DMS 273 treated with DMSO at 0.1 percent for 48 hours (cell line): Measurements from ENCODE around the gene SIRPB1.
"Not testable (repeated sequence)": the region's sequence is repeated elsewhere in the genome, so short reads cannot be mapped to it uniquely, and the experiment has no call there.

Experiments used
- DNase-seq: peaks from one replicate; lab custom pipeline; 2025; lab: John Stamatoyannopoulos, UW

Gene SIRPB1

GRCh38 chr20:1619861-1620444 lies at the start of gene SIRPB1:
Gene SIRPB1 (minus strand): TSS chr20:1620009. CDS start chr20:1619944, 65 bp downstream.
- DNase-seq, result no peak

GRCh38 chr20:1669304-1669703 lies 49.5 kb upstream of the SIRPB1 start:
- DNase-seq, result no peak

DNA sequence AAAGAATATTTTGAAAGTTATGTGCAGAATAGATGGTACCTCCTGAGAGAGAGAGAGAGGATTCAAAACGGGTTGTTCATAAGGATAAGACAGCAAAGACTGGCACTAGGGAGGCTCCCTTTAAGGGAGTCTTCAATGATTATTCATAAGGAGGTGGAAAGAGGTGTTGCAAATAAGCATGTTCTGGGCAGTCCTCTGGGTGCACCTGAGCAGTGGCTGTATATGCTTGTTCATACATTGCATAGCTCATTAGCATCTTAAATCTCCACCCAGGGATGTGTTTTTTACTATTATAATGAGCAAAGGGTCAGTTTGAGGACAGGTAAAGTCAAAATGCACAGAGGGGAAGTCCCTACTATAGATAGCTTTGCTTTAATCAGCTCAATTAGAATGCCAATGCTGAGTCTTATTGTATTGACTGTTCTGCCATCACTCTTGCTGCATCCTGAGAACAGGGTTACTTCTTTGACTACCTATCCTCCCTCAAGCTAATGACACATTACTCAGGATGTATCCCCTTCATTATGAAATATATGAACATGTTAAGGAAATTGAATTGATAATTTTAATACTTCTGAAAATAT lies 47.8 kb upstream of the SIRPB1 start:
- DNase-seq, result no peak

GRCh38 chr20:1666802-1667201 lies 47.0 kb upstream of the SIRPB1 start:
- DNase-seq, result no peak

DNA sequence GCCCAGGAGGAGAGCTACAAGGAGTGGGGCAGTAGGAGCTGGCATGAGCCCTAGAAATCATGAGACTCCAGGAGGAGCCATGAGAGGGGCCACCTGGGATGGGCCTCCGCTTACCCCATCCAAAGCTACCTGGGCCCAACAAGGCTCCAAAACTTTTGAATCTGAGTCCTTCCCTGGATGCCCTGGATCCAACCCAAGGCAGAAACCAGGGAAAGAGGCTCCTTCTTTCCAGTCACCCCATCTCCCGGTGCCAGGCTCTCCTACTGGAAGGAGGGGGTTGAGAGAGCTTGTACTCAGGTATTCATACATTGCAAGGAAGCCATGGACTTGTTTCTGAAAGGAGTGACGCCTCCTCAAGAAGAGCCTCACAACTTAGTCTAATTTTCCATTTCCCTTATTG lies 45.5 kb upstream of the SIRPB1 start:
- no peak for DNase-seq

DNA sequence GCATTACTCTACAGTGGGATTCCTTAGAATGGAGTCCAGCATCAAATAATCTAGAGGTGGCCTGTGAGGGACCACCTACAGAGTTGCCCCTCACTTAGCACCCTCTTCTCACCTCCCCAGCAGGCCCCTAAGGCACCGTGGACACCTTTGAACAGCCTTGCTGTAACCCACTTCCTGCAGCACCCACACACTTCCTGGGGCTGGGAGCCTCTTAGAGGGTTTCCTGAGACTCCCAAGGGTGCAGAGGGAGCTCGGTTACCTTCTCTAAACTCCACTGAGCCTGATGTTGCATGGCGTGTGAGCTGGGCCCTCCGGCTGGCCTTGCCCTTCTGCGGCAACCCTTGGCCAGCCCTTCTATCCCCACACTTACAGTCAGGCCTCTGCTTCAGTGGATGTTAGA lies 45.1 kb upstream of the SIRPB1 start:
- no peak for DNase-seq

DNA sequence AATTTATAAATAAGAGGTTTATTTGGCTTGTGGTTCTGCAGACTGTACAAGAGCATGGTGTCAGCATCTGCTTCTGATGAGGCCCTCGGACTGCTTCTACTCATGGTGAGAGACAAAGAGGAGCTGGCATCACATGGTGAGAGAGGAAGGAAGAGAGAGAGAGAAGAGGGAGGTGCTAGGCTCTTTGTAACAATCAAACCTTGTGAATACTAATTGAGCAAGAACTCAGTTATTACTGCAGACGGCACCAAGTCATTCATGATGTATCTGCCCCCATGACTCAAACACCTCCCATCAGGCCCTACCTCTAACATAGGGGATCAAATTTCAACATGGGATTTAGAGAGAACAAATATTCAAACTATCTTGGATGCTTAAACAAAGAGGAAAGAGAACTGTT lies 44.1 kb upstream of the SIRPB1 start:
- no peak for DNase-seq

DNA sequence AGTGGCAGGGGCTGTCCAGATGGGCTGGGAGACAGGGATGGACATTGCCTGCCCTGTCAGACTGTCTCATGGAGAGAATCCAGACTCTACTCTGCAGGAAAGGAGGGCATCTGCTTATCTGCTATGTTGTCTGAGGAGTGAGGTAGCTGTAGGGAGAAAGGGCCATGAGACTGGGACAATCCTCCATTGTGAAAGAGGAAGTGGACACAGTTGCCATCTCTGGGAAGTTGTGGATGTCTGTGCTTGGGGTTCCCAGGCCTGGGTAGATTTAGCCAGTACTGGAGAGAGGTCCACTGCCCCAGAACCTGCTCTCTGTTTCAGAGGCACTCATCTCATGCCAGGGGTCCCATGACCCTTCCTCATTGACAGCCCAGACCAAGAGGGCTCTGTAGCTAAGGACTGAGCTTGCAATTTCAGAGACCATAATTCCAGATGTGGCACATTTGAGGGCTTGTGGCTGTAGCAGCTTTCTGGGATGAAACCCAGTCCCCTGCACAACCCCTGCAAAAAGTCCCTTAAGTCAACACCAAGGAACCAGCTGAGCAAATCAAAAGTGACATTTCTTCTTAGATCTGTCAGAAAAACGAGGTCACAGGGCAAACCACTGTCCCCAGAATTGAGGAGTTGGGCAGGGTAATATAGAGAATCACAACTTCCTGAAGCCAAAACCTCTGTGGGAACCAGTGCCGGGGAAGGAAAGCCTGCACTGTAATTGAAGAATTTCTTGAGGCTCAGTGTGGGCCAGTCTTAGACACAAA lies 41.9 kb upstream of the SIRPB1 start:
- no peak for DNase-seq

GRCh38 chr20:1660246-1660645 lies 40.4 kb upstream of the SIRPB1 start:
- DNase-seq, result no peak

- no peak for DNase-seq
Measured at GRCh38 chr20:1657556-1658334, 37.9 kb upstream of the SIRPB1 start, which contains the start of gene SIRPG. Gene SIRPG (minus strand): TSS chr20:1657779. CDS start chr20:1657714, 65 bp downstream.

DNA sequence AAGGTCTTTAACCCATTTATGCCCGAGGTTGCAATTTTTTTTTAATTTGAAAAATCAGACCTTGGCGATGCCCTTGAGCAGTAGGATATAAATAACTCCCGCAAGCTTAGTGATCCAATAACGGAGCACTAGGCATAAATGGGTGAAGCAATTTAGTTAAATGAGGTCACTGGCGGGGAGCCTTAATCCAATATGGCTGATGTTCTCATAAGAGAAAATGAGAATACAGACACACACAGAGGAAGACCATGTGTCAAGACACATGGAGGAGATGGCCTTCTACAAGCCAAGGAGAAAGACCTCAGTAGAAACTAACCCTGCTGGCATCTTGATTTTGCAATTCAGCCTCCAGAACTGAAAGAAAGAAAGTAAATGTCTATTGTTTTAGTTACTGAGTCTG lies 37.0 kb upstream of the SIRPB1 start:
- no peak for DNase-seq

- DNase-seq, result no peak
Measured at GRCh38 chr20:1654996-1655395, 35.2 kb upstream of the SIRPB1 start.

- no peak for DNase-seq
Measured at GRCh38 chr20:1652960-1653359, 33.2 kb upstream of the SIRPB1 start.

GRCh38 chr20:1652104-1652503 lies 32.3 kb upstream of the SIRPB1 start:
- no peak for DNase-seq

DNA sequence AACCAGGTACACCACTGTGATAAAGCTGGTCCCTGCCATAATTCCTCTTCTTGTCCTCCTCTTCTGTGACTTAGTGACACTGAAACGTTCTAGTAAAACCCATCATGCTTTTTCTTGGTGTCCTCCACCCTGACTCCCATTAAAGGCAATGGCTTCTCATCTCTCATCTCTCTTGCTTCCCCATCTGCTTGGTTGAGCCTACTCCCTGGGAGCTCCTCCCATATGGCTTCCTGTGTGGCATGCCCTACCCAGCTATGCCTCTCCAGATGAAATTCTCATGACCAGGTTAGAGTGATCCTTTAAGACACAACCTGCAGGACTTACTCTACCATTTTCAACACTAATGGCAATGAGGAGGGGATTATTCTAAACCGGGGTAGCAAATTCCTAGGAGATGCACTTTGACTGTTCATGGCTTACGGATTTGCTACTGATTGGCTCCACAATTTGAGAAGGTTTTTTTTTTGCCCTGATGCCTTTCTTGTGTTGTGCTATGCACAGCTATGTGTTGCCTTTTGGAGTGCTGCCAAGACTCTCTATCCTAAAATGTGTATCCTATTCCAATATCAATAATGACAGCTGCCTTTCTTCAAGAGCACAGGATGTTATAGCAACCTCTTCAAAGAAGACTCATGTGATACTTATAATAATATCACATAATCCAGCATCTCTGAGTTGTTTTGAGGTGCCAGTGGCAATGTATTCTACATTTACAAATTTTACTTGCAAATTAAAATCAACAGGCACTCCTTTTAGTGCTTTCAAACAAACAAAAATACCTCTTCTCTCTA lies 31.7 kb upstream of the SIRPB1 start:
- no peak for DNase-seq

- no peak for DNase-seq
Measured at GRCh38 chr20:1648101-1648500, 28.3 kb upstream of the SIRPB1 start.

DNA sequence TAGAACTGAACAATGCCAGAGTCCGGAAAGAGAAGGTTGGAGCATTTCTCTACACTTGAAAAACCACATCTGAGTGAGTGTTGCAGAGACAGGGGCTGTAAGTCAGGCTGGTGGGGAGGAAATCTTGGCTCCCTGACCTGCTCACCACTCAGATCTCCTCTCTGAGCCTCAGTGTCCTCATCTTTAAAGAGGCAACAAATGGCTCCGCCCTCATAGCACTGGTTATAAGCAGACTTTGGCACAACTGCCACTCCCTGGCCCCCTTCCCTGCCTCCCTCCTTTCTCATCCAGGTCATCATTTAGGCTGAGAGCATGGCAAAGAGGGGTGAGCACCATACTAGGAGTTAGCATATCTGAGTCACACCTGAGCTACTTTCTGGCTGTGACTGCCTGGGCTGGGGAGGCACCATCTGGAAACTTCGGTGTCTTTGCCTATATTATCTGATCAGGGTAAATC lies 27.2 kb upstream of the SIRPB1 start:
- DNase-seq, result no peak

DNA sequence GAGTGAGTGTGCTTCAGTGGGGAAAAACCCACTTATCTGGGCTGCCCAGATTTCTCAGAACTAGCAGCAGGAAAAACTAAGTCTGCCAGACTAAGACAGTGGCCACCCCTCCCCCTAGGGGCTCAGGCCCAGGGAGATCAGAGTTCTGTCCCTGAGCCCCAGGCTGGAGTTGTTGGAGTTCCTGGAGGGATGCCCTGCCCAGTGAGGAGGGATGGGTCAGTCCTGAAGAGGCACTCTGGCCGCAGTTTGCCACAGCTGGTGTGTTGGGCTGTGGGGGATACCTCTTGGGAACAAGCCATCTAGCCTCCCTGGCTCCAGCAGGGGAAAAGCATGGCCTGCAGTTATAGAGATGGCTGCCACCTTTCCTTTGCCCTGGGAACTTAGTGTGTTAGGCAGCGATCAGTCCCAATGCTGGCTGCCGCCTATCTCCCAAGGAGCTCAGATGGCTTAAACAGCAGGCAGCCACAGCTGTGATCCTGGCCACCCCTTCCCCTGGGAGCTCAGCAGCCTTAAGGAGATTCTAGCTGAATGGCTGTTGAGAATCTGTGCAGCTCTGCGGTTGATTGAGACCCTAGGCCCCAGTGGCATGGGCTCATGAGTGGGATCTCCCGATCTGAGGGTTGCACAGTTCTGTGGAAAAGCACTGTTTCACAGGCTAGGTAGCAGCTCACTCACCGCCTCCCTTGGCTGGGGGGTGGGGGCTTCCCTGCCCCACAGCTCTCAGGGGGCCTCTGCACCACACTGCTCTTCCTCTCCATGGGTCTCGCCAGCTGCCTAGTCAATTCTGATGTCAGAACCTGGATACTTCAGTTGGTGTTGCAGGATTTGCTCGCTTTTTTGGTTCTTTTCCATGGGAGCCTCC lies 24.5 kb upstream of the SIRPB1 start:
- no peak for DNase-seq

DNA sequence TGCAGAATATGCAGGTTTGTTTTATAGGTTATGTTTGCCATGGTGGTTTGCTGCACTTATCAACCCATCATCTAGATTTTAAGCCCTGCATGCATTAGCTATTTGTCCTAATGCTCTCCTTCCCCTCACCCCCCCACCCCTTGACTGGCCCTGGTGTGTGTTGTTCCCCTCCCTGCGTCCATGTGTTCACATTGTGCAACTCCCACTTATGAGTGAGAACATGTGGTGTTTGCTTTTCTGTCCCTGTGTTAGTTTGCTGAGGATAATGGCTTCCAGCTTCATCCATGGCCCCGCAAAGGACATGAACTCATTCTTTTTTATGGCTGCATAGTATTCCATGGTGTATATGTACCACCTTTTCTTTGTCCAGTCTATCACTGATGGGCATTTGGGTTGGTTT lies 18.8 kb upstream of the SIRPB1 start:
- not testable (repeated sequence) for DNase-seq

GRCh38 chr20:1637755-1638154 lies 17.9 kb upstream of the SIRPB1 start:
- DNase-seq, result no peak

DNA sequence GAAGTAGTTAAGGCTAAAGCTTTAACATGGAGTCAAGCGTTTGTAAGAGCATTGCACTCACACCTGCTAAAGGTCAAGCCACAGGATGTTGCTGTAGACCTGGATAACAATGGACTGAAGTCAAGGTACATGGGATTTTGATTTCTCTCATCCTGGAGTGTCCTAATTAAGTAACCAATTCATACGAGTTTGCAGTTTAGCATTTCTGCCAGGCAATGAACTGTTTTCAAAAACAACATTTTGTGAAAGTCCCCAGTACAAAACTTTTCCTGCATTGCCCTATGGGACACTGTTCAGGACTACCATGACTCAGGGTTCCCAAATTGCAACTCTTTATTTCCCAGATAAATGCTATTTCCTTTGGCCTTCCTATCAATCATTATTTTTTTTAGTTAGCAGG lies 17.4 kb upstream of the SIRPB1 start:
- no peak for DNase-seq
